ENCODE measurements around the gene SUMF1. TPM values are rescaled to one million over a fixed set of nuclear protein-coding genes. Genes with fewer than 3 reads are reported as not detected.

SUMF1 gene
- total RNA-seq, 2 experiments from 2014 or later = 8.8 to 9.2 TPM

DNA sequence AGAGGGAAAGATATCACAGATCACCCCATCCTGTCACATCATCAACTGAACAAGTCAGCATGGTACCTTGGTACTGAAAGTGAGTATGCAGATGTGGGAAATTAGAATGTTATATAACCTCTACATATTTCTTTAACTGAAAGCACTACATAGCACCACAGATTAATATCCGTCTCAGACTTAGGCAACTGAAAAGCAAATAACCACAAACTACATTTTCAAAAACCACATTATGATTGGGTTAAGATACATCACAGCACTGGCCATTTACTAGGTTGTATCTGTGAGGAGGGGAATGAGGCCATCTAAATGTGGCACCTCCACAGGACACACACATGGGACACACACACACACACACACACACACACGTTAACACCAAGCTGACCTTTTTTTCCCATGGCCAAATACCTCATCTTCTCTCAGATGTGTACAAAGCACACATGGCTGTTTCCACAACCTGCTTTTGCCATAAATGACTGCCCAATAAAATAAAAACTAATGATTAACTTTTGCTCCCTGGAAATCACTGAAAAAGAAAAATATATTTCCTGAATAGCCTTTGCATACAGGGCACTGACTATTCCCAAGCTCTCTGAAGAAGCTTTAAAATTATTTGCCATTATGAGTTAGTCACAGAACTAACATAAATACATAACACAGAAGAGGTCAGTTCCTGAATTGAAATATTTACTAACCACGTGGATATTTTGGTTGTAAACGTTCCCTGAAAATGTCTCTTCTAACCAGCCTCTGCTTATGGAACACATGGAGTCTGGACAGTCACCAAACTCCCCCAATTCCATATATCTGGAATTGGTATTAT is 60.1 kb downstream of the SUMF1 start:
- ChIA-PET CTCF (interaction anchor here (0.8 kb wide), 1 partner anchor 55 kb away, joined by 3 read pairs; no protein-coding TSS in a partner anchor), POLR2A (interaction anchor here (1.2 kb wide), 1 partner anchor 86 kb away, joined by 9 read pairs; the partner anchor contains the start of gene ITPR1)

DNA sequence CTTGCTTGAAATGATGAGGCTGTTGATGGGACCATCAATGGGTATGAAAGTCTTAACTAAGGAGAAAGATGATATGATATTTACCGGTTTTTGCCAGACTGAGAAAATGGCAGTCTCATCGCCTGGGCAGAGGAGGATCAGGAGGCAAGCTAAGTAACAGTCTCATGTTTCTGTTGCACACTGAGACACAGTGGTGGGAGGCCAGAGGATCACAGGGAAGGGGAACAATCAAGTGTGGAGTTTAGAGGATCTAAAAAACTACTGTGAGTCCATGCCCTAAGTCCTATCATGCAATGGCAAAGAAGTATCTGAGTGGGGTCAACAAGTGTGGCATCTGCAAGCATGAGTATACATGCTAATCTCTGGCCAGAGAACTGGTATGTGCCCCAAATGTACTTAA is 62.2 kb downstream of the SUMF1 start:
- ChIA-PET POLR2A (no interaction called here), CTCF (no interaction called here)

DNA sequence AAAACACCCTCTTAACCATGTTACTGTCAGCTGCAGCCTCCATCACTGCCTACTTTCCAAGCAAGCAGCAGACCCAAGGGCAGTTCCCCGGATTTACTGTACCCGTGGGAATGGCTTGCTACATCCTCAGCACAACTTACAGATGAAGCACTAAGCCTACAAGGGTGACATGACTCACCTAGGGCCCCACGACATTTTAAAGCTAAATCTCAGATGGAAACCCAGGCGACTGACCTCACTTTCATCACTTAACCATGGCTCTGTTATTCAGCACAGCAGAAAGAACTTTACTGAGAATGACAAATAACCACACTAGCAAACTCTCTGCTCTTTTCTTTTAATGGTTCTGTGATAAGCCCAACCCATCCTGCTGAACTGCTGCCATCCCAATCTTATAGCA is 65.6 kb downstream of the SUMF1 start:
- CTCF ChIA-PET = interaction anchor here (0.9 to 1.2 kb wide), 2 partner anchors 10 to 93 kb away, joined by 3 to 4 read pairs; no protein-coding TSS in a partner anchor
- POLR2A ChIA-PET = interaction anchor here (0.9 kb wide), 1 partner anchor 12 kb away, joined by 3 read pairs; no protein-coding TSS in a partner anchor

DNA sequence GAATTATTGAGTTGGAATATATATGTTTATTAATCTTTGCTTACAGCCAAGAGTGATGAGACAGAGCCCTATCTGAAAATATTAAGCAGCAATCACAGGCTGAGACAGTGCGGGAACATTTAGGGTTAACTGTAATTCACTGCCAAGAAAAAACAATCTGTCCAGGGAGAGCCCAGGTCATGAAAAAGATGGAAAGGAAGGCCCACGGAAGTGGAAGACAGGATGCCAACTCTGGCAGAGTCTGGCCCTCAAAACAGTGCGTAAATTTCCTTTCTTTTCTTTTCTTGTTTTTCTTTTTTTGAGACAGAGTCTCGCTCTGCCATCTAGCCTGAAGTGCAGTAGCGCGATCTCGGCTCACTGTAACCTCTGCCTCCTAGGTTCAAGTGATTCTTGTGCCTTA is 67.6 kb downstream of the SUMF1 start:
- CTCF ChIA-PET = no interaction called here
- POLR2A ChIA-PET = no interaction called here

DNA sequence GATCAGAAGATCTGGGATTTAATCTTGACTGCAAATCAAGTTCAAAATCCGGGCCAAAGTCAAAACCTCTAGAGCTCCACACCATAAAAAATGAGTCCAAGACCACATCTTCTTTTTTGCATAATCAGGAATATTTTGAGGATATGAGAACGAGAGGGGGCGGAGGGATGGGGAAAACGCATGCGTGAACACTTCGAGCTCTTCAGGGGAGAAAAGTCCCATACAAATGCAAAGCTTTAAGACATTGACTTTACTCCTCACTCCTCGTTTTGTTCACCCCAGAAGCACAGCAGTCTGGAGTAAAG is 68.2 kb downstream of the SUMF1 start:
- ChIA-PET CTCF (no interaction called here), POLR2A (no interaction called here)

DNA sequence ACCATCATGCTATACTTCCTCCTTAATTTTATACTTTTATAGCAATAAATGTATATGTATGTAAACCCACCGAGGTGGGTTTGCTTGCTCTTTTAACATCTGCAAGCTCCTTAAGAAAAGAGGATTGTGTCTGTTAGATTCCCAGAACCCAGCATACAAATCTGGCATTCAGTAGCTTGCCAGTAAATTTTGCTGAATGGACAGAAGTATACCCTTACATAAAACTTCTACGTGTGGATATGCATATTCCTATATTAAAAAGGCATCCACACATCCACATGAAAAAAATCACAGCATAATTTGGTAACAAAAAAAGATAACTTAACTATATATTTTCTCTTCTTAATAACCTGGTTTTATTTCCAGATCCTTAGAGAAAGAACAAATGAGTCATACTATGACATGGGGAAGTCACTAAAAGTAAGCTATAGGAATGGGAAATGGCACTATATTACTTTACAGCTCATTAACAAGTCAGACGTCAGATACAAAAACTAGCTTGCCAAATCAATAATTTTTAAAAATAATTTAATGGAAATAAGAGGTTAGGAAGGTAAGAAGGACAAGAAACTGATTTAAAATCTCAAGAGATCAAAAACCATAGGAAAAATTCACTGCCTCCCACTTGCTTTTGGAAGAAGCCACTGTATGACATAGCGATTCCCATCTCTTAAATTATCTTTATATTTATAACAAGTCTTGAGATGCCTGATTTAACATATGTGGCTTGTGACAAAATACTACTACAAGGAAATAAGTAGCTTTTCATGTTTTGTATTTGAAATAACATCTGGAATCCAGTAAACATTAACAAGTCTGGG is 68.7 kb downstream of the SUMF1 start:
- ChIA-PET CTCF (interaction anchor here (0.7 kb wide), 1 partner anchor 34 kb away, joined by 3 read pairs; no protein-coding TSS in a partner anchor), POLR2A (interaction anchor here (0.8 kb wide), 1 partner anchor 47 kb away, joined by 3 read pairs; no protein-coding TSS in a partner anchor)

DNA sequence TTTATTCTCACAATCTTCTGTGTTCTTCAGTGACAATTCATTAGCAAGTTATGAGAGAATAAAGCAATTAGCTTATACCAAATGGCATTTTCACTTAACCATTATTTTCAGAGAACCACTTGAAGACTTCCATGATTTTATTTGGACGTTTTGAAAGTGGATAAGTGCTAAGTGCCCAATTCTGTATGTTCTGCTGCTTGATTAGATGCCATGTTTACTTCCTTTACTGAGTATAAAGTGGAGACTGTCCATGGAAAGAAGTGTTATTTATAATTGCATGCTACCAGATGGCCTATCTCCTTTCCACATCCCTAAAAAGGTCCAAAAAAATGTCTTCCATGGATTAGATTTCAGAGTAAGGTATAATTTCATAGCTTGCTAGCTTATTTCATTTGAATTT is 69.6 kb downstream of the SUMF1 start:
- POLR2A ChIA-PET = interaction anchor here (0.8 kb wide), 1 partner anchor 46 kb away, joined by 3 read pairs; no protein-coding TSS in a partner anchor

DNA sequence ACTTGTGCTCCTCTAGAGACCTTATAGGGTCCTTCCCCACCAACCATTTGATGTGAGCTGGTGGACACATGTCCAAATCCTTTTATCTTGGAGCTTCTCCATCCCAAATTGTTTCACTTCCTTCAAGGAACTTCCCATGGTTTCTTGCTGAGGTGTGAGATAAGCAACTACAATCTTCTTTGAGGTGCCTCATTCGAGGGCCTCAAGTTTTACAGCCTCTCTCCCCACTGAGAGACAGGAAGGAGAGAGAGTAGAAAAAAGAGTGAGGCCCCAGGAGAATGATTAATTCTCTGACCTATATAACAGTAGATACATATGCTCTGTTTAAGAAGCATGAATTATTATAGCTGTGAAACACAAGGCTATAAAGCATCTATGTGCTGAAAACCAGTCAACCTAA is 70.5 kb downstream of the SUMF1 start:
- ChIA-PET CTCF (interaction anchor here (1.3 kb wide), 1 partner anchor 46 kb away, joined by 3 read pairs; no protein-coding TSS in a partner anchor), POLR2A (no interaction called here)

More for the DNA sequence above, 69.6 kb downstream of the SUMF1 start:
- CTCF ChIA-PET = interaction anchor here (0.6 to 0.7 kb wide), 2 partner anchors 17 to 34 kb away, joined by 3 to 5 read pairs; no protein-coding TSS in a partner anchor

DNA sequence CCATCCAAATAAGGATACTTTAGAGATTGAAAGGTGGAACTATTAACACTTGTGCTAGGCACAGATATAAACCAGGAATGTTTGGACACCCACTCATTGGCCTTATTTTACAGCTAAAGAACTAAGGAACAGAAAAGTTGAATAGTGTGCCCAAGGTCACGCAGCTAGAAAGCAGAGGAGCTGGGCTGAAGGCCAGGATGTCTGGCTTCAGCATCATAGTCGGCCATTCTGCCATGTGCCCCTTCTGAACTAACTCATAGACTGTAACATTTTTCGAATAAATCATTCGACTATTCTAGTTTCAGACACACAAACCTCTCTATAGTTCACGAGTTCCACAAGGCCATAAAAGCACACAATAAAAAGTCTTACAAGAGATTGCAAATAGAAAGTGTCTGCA is 71.1 kb downstream of the SUMF1 start:
- POLR2A ChIA-PET = no interaction called here
- CTCF ChIA-PET = interaction anchor here (1.3 kb wide), 1 partner anchor 45 kb away, joined by 3 read pairs; no protein-coding TSS in a partner anchor

DNA sequence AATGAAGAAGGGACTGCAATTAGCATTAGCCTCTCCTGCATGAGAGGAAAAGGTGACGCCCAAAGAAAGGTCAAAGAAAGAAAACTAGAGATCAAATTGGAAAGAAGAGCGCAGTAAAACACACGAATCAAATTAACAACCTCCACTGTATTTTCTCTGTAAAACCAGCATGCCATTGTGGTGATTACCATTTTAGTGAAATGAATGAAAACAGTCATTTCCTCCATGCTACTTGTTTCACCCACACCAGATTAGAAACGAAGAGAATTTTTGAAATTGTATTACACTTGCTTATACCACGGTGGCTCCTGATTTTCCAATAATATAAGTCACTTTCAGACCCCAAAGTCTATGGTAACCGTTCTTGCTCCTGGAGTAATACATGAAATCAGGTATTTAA is 71.6 kb downstream of the SUMF1 start:
- CTCF ChIA-PET = interaction anchor here (1.3 kb wide), 1 partner anchor 45 kb away, joined by 3 read pairs; no protein-coding TSS in a partner anchor
- POLR2A ChIA-PET = no interaction called here

DNA sequence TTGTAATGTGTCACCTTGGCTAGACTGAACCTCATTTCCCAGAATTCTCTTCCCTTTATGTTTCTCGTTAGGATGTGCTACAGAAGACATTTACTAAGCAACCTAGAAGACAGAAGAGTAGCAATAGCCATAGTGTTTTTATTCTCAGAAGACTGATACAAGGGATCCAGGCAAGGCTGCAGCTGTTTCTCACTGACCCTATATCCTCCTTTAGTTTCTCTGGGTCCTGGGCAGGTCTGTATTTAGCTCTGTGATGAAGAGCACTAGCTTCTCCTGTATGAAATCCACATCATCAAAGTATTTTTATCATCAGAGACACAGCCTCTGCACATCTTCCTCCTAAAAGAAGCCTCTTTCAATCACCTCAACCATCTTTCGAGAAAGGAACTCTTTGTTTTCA is 72.5 kb downstream of the SUMF1 start:
- POLR2A ChIA-PET = no interaction called here
- CTCF ChIA-PET = no interaction called here

DNA sequence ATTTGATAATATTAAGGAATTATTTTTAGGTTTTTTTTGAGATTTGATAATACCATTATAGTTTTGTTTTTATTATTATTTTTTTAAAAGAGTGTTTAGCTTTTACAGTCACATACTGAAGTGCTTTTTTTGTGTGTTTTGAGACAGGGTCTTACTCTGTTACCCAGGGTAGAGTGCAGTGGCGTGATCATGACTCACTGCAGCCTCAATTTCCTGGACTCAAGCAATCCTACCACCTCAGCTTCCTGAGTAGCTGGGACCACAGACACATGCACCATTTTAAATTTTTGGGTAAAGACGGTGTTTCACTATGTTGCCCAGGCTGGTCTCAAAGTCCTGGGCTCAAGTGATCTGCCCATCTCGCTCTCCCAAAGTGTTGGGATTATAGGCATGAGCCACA is 73.0 kb downstream of the SUMF1 start:
- POLR2A ChIA-PET = no interaction called here
- CTCF ChIA-PET = no interaction called here

DNA sequence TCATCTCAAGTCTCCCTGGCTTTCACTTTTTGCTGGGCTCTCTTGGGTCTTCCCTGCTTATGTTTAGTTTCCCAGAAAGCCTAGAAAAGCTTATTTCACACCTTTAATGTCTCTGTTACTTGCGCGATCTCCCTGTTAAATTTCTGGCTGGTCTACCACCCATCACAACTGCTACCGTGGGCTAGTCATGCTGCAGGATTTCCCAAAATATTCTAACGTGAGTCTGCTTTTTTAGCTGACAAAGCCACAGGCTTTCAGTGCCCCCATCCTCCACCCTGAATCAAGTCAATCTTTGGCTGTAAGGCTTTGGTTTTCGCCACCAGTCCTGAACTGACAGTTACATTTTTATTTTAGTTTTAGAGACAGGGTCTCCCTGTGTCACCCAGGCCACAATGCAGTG is 74.1 kb downstream of the SUMF1 start:
- CTCF ChIA-PET = no interaction called here
- POLR2A ChIA-PET = no interaction called here

DNA sequence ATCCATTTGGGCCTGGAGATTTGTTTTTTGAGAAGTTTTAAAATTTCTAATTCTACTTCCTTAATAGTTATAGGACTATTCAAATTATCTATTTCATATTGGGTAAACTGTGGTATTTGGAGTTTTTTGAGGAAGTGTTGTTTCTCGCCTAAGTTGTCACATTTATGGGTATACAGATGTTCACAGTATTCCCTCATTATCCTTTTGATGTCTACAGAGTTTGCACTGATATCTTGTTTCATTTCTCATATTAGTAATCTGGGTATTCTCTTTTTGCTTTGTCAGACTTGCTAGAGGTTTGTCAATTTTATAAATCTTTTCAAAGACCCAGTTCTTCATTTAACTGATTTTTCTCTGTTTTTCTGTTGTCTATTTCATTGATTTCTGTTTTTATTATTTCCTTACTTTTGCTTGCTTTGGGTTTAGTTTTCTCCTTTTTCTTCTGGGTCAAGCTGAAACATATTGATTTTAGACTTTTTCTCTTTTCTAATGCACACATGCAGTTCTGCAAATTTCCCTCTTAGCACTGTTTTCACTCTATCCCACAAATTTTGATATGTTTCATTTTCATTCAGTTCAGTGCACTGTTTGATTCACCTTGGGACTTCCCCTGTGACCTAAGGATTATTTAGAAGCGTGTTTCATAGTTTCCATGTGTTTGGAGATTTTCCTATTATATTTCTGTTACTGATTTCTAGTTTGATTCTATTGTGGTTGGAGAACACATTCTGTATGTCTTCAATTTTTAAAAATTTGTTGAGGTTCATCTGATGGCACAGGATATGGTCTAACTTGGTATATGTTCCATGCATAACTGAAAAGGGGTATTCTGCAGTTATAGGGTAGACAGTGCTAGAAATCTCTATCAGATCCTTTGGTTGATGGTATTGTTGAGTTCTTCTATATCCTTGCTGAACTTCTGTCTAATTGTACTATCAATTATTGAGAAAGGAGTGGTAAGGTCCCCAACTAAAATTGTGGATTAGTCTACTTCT is 79.6 kb downstream of the SUMF1 start:
- ChIA-PET POLR2A (interaction anchor here (0.6 kb wide), 1 partner anchor 35 kb away, joined by 6 read pairs; no protein-coding TSS in a partner anchor), CTCF (interaction anchor here (1.6 to 1.7 kb wide), 2 partner anchors 34 to 105 kb away, joined by 3 read pairs; partner anchors contain the start of gene ITPR1)

DNA sequence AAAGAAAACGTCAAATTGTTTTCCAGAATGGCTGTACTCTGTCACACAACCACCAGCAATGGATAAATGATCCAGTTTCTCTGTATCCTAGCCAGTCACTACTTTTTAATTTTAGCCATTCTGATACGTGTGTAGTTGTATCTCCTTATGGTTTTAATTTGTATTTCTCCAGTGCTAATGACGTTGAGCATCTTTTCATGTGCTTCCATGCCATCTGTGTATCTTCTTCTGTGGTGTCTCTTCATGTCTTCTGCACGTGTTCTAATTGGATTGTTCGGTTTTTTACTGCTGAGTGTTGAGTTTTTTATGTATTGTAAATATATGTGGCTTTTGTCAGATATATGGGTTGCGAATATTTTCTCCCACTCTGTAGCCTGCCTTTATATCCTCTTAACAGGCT is 81.9 kb downstream of the SUMF1 start:
- CTCF ChIA-PET = no interaction called here
- POLR2A ChIA-PET = no interaction called here

DNA sequence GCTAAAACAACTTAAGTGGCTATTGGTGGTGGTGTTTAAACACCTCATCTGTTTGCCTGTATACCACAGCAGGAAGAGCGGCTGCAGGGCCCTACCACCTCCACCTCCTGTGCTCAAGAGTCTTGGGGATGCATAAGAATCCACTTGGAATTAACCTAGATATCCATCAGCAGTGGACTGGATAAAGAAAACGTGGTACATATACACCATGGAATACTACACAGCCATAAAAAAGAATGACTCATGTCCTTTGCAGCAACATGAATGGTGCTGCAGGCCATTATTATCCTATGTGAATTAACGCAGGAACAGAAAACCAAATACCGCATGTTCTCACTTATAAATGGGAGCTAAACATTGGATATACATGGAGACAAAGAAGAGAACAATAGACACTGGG is 87.1 kb downstream of the SUMF1 start:
- ChIA-PET CTCF (no interaction called here), POLR2A (no interaction called here)

DNA sequence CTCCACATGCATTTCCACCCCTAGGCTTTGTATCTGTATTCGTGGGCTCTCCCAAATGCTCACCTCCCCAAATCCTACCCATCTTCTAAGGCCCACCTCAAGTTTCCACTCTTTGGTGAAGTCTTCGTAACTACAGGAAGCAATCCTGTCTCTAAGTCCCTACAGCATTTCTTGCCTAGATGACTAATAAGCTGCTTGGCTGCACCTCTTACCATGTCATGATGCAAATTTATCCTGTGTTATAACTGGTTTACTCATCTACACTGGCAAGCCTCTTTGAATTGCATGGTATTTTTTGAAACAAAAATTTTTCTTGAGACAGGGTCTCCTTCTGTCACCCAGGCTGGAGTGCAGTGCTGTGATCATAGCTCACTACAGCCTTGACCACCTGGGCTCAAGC is 90.6 kb downstream of the SUMF1 start:
- CTCF ChIA-PET = no interaction called here
- POLR2A ChIA-PET = no interaction called here

DNA sequence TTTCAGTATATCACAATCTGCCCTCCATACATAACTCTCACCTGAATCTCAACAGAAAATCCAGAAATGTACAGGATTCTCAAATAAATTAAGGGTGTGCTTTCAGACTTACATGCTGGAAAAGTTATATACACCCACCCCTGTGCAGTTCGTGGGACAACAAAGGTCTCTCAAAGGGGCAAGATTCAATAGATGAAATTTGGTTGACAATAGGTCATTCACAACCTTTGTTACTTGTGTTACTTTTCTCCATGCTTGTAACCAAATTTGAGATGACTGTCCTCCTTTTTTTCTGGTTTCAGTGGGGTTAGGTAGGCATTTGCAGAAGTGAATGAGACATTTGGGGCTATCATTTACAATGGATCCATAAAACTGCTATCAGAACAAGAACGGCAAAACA is 91.2 kb downstream of the SUMF1 start:
- ChIA-PET POLR2A (no interaction called here), CTCF (no interaction called here)

DNA sequence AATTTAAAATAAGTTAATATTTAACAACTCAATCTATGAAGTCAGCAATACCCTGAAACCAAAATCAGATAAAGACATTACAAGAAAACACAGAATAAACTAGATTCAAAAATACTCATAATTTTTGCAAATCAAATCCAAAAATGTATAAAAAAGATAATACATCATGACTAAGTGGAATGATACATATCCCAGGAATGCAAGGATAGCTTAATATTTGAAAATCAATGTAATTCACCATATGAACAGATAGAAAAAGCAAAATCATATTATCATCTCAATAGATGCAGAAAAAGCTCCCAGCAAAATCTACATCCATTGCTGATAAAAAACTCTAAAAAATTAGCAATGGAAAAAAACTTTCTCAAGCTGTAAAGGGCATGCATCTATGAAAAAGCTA is 93.4 kb downstream of the SUMF1 start:
- ChIA-PET CTCF (no interaction called here), POLR2A (no interaction called here)
